Nucleus accumbens (tissue), 56 donors: ENCODE data around the gene RCAN1.
A peak's percentile ranks its signal among the peaks of the same experiment; 100 is the strongest.

ENCODE experiments used
- DNase-seq, 56 donors: peaks; one replicate each; lab custom pipeline; 2025; lab: John Stamatoyannopoulos, UW

Gene RCAN1

GRCh38 chr21:34603002-34603709 is 11.8 kb downstream of the RCAN1 start:
- peak in 55 of 56 donors; percentile 11 to 92 (median 75) for DNase-seq

DNA sequence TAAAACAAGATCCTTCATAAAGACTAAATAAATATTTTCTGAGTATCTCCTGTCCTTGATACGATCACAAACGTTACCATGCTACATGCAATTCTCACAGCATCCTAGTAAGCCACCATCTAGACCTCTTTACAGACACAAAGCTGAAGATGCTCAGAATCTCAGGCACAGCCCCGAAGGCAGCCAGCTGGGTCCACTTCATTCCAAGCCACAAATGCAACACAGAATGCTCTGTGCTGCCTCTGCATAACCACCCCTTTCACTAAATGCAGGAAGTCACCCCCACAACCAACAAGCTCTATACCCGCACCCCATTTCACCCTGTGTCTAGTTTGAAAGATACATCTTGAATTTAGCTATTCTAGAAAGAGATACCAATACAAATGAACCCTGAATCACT is 12.9 kb downstream of the RCAN1 start:
- peak in 12 of 56 donors; percentile 6 to 37 (median 18) for DNase-seq

GRCh38 chr21:34599534-34600101 is 15.3 kb downstream of the RCAN1 start:
- no peak for DNase-seq

GRCh38 chr21:34598931-34599400 is 15.9 kb downstream of the RCAN1 start:
- no peak for DNase-seq

GRCh38 chr21:34597406-34597805 is 17.5 kb downstream of the RCAN1 start:
- no peak for DNase-seq

GRCh38 chr21:34596561-34597271 is 18.2 kb downstream of the RCAN1 start:
- no peak for DNase-seq

DNA sequence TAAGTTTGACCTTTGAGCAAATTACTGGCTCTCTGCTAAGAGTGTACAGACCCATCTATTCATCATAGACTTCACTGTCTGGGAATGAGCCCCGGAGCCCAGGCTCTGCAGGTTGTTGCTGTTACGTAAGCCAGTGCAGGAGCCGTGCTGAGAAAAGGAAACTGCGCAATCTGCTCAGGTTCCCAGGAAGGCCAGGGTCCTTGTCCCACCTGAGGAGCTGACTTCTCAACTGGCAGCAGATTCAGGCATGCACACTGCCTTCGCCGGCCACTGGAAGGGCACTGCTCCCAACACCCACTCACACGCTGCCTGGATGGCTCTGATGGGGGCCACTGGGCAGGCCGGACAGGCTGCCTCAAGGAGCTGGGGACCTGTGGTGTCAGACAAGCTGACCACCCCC is 19.5 kb downstream of the RCAN1 start:
- DNase-seq: peak in 2 of 56 donors; percentile 23 to 24

DNA sequence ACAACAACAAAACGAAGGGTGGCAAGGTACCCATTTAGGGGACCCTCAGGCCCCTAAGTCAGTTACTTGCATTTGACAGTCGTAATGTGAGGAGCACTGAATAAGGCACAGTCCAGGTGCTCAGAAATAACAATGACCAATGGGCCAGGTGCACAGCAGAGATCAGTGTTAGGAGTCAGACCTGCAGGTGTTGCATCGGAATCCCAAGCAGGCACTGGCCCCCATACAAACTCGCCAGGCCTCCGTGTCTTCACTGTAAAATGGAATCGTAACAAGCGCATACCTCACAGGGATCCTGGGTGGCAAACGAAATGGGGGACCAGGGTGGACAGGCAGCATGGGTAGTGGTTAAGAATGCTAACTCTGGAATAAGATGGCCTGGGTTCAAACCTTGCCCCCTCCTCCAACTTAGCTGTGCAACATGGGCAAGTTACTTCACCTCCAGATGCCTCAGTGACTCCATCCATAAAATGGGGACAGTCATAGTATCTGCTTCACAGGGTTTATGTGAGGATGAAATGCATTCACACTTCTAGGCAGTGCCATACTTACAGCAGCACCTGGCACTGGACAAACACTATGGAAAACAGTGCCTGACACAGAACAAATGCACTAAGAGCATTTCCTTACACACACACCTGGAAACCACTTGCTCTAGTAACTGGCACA is 20.2 kb downstream of the RCAN1 start:
- no peak for DNase-seq

DNA sequence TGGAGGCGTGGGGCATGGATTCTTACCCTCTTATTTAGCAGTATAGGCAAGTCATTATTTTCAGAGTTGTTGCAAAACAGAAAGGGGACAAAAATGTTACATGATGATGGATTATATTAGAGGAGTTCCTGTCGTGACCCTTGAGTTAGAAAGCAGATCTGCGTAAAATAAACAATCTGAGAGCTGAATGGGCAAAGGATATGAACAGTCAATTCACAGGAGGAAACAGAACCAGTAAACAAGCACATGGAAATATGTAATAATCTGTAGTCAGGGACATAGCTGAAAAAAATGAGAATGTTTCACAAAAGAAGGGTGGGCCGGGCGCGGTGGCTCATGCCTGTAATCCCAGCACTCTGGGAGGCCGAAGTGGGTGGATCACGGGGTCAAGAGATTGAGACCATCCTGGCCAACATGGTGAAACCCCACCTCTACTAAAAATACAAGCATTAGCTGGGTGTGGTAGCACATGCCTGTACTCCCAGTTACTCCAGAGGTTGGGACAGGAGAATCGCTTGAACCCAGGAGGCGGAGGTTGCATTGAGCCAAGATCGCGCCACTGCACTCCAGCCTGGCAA is 20.9 kb downstream of the RCAN1 start:
- no peak for DNase-seq

DNA sequence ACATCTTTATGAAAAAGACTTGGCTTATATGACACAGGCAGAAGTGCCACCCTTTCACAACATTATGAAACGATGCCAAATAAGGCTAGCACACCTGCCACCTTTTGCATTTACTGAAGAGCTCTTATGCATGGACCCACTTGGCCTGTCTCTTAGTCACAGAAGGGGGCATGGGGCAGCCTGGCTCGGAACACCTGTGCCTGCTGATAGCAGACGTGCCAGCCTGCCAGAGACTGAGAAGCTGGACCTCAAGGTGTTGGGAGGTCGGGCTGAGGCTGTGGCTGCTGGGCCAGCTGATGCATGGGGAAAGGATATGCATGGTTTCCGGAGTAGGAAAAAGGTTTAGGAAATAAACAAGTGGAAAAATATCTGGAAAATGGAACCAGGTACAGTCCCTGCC is 21.5 kb downstream of the RCAN1 start:
- no peak for DNase-seq

- DNase-seq: peak in 2 of 56 donors; percentile 11 to 19
Measured at GRCh38 chr21:34592120-34592955, 22.6 kb downstream of the RCAN1 start.

GRCh38 chr21:34590520-34590919 is 24.4 kb downstream of the RCAN1 start:
- DNase-seq: no peak

DNA sequence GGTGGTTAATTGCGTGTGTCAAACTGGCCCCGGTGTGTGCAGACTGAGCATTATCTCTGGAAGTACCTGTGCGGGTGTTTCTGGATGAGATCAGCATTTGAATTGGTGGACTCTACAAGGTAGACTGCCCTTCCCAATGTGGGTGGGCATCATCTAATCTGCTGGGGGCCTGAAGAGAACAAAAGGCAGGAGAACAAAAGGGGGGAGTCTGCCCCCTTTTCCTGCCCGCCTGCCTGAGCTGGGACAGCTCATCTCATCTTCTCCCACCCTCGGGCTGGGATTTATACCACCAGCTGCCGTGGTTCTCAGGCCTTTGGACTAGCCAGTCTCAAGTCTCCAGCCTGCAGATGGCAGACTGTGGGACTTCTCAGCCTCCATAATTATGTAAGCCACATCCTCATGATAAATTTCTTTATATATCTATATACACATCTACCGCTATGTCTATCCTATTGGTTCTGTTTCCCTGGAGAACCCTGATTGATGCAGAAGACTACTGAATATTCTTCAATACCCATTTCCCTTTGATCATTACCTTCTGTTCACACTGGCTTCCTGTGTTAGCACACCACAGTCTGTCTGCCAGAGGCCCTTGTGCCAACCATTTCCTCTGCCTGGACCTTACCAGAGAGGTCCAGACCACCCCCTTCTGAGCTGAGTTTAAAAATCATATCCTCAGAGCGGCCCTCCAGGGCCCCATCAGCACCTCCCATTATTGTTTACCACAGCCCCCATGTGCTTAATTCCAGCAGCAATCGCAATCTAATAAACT is 25.2 kb downstream of the RCAN1 start:
- no peak for DNase-seq

GRCh38 chr21:34583926-34584563 is 30.9 kb downstream of the RCAN1 start:
- DNase-seq: no peak

DNA sequence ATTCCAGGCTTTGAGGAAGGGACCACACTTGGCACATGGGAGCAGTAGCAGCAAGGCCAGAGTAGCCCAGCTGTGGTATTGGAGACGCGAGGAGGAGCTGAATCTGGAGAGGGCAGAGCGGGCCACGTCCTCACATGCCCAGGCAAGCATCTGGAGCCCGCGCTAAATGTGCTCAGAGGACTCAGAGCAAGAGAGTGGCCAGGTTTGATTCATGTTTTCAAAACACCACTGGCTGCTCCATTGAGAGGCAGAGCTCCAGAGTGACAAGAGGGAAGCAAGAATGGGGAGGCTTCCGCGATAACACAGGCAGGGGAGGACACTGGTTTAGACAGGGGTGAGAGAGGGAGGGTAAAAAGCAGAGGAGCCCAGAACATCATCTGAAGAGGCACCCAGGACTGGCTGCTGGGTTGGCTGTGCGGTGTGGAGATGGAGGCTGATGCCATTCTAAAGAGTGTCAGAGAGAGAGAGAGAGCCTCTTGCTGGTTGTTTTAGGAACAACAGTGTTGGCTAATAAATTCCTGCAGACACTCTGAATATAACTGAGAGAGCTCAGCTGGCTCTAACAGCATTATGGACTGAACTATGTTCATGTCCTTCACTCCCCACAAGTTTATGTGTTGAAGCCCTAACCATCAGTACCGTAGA is 32.3 kb downstream of the RCAN1 start:
- DNase-seq: peak in 3 of 56 donors; percentile 10 to 26 (median 11)

DNA sequence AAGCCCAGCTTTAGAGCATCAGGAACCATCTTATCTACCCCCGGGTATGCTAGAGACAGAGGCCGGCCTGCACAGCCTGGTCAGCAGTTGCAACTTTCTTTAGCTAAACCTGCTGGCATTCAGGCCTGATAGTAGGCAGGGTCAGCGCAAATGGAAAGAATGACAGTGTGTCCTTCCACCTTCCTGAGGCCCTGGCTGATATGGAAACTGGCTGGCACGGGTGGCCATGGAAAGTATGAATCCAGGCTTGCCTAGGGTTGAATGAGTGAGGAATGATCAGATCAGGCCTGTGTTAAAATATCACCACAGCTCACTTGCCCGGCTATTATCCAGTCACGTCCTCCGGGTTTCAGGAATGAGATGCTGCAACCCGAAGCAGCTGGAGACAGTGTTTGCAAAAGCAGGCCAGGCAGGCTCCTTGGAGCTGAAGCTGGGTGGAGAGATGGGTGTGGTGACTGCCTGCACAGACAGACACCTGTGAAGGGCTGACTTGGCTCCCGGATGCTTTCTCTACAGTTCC is 34.7 kb downstream of the RCAN1 start:
- peak in 1 of 56 donors; percentile 6 for DNase-seq

DNA sequence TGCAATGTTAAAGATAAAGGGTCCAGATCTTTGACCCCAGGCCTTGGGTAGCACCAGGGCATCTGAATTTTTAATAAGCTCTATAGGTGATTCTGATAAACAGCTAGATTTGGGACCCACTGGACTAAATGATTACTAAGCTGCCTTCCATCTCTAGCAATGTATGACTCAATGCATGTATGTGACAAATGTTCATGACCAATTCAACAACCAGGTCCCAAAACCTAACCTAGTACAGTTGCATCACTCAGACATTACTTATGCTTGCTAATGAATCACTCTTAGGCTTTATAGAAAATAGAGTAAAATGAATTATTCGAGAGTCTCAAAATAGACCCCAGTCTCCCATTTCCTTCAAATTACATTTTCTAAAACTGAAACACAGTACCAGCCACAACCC is 35.5 kb downstream of the RCAN1 start:
- no peak for DNase-seq

- DNase-seq: peak in 6 of 56 donors; percentile 7 to 26 (median 14)
Measured at GRCh38 chr21:34576041-34576511, 38.8 kb downstream of the RCAN1 start.
